Measurements from ENCODE around the gene SYCE1. TPM values are rescaled to one million over a fixed set of nuclear protein-coding genes. Genes with fewer than 3 reads are reported as not detected.

SYCE1 gene
- total RNA-seq, 4 donors from 2014 or later, result 5.9 TPM; not detected in 3

DNA sequence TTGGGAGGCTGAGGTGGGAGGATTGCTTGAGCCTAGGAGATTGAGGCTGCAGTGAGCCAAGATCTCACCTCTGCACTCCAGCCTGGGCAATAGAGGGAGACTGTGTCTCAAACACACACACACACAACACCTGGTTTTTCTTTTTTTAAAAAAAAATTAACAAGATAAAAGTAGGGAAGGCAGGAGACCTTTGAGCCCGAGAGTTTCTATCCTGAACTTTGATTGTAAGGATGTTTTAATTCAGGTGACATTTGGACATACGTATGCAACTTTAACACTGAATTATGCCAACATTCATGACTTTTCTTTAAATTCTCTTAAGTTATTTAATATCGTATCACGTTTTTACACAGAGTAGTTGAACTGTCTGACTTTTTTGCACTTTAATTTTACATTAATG is 49.9 kb downstream of the SYCE1 start:
- no peaks in the 10 kb centered on the region for H3K9me3 ChIP-seq
- 78% methylated on average over 4 of the region's 4 CpGs for WGBS
- H3K36me3 ChIP-seq, result no peaks in the 10 kb centered on the region
- H3K27ac ChIP-seq, result no peak overlapping the region
- H3K4me3 ChIP-seq, result no peak overlapping the region
- H3K27me3 ChIP-seq, result no peaks in the 10 kb centered on the region
- H3K4me1 ChIP-seq, result peaks cover 7% of the 10 kb centered on the region
- TF ChIP-seq POLR2AphosphoS5 (IDR thresholded peaks at IDR 0.05) (no peak), POLR2A (IDR thresholded peaks at IDR 0.05) (no peak), EP300 (IDR thresholded peaks at IDR 0.05) (no peak)
- TF ChIP-seq, protein P1, sequence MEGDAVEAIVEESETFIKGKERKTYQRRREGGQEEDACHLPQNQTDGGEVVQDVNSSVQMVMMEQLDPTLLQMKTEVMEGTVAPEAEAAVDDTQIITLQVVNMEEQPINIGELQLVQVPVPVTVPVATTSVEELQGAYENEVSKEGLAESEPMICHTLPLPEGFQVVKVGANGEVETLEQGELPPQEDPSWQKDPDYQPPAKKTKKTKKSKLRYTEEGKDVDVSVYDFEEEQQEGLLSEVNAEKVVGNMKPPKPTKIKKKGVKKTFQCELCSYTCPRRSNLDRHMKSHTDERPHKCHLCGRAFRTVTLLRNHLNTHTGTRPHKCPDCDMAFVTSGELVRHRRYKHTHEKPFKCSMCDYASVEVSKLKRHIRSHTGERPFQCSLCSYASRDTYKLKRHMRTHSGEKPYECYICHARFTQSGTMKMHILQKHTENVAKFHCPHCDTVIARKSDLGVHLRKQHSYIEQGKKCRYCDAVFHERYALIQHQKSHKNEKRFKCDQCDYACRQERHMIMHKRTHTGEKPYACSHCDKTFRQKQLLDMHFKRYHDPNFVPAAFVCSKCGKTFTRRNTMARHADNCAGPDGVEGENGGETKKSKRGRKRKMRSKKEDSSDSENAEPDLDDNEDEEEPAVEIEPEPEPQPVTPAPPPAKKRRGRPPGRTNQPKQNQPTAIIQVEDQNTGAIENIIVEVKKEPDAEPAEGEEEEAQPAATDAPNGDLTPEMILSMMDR (IDR thresholded peaks at IDR 0.05), result no peak
- DNase-seq (ENCODE audit: low spot score in 2 of 2), result no peak

DNA sequence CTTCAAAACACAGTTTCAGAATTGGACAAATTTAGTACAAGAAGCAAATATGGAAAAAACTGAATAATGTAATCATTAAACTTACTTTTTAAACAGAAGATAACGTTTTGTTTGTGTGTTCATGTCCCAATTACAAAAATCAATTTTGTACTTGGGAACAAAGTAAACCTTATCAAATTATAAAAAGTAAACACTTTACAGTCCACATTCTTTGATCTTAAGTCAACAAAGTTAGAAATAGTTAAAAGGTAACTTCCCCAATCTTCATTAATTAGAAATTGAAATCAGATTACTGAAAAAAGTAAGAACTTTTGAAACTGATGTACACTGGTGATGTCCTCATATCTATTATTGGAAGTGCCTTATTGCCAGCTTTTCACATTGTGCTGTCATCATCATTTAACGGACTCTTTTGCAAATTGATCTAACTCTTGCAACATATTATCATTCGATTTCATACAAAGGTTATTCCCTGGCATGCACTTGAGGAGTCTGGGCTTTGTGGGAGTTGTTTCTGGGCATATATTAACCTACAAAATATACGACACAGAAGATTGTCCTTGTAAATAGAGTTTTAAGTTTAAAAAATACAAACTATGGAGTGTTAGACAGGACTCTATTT is 53.4 kb downstream of the SYCE1 start:
- Histone ChIP-seq H3K4me3 (no peak overlapping the region), H3K27ac (no peak overlapping the region), H3K9me3 (peaks cover 7% of the 10 kb centered on the region), H3K4me1 (no peaks in the 10 kb centered on the region), H3K27me3 (no peaks in the 10 kb centered on the region), H3K36me3 (no peaks in the 10 kb centered on the region)
- WGBS, result 57% methylated on average over 4 of the region's 4 CpGs
- TF ChIP-seq EP300 (IDR thresholded peaks at IDR 0.05), result no peak
- TF ChIP-seq POLR2AphosphoS5 (IDR thresholded peaks at IDR 0.05), result no peak
- TF ChIP-seq POLR2A (IDR thresholded peaks at IDR 0.05), result no peak
- TF ChIP-seq, protein P1 (IDR thresholded peaks at IDR 0.05), result no peak
- DNase-seq (ENCODE audit: low spot score in 2 of 2), result no peak

DNA sequence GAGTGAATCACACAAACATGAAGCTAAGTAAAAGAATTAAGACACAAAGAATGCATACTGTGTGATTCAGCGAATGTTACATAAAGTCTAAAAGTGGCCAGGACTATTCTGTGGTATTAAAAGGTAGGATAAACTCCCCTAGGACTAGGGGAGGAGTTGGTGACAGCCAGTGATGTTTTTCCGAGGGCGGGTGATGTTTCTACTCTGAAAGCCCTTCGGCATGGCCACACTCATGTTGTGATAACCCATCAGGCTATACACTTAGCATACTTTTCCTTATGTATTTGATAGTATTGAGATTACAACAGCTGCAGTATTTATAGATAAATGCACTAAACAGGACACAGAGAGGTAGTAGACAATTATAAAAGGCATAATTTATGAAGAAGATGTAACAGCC is 54.0 kb downstream of the SYCE1 start:
- no peak for TF ChIP-seq POLR2AphosphoS5 (IDR thresholded peaks at IDR 0.05)
- TF ChIP-seq EP300 (IDR thresholded peaks at IDR 0.05), result no peak
- no peak for TF ChIP-seq POLR2A (IDR thresholded peaks at IDR 0.05)
- DNase-seq (ENCODE audit: low spot score in 2 of 2), result no peak
- no peaks in the 10 kb centered on the region for H3K27me3 ChIP-seq
- no peak overlapping the region for H3K27ac ChIP-seq
- peaks cover 7% of the 10 kb centered on the region for H3K9me3 ChIP-seq
- no peaks in the 10 kb centered on the region for H3K4me1 ChIP-seq
- no peaks in the 10 kb centered on the region for H3K36me3 ChIP-seq
- 82% methylated on average over 4 of the region's 4 CpGs for WGBS
- H3K4me3 ChIP-seq, result no peak overlapping the region

DNA sequence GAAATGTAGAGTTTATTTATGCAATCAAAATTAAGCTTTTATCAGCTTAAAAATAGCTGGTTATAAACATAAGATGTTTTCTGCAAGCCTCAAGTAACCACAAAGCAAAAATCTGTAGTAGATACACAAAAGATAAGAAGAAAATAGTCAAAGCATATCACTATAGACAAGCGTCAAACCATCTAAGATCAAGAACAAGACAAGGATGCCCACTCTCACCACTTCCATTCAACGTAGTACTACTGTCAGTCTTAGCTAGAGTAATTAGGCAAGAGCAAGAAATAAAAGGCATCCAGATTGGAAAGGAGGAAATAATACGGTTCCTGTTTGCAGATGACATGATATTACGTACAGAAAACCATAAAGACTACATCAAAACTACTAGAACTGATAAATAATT is 55.7 kb downstream of the SYCE1 start:
- Histone ChIP-seq H3K4me1 (no peaks in the 10 kb centered on the region), H3K27me3 (no peaks in the 10 kb centered on the region), H3K27ac (no peak overlapping the region), H3K9me3 (peaks cover 7% of the 10 kb centered on the region), H3K36me3 (no peaks in the 10 kb centered on the region), H3K4me3 (no peak overlapping the region)
- no peak for TF ChIP-seq EP300 (IDR thresholded peaks at IDR 0.05)
- TF ChIP-seq POLR2AphosphoS5 (IDR thresholded peaks at IDR 0.05), result no peak
- TF ChIP-seq POLR2A (IDR thresholded peaks at IDR 0.05), result no peak
- TF ChIP-seq, protein P1 (IDR thresholded peaks at IDR 0.05), result no peak
- 83% methylated on average over 4 of the region's 4 CpGs for WGBS
- no peak for DNase-seq (ENCODE audit: low spot score in 2 of 2)

Other genes with a start within 250 kb of the SYCE1 start
- gene CALY, start 228.7 kb downstream of the SYCE1 start, total RNA-seq, result under 1 TPM in 1 of 4 donors, not detected in 3; 0.30 TPM
- 1 to 10 TPM in 1 of 4 donors, not detected in 3; 2.2 TPM for gene PRAP1, start 218.2 kb downstream of the SYCE1 start, total RNA-seq
- 10 to 100 TPM in 3 of 4 donors, 1 to 10 TPM in 1; 7.8 to 13.8 (median 11.7) TPM for gene FUOM, start 207.6 kb downstream of the SYCE1 start, total RNA-seq
- gene ECHS1, start 192.2 kb downstream of the SYCE1 start, total RNA-seq, result 10 to 100 TPM; 44.2 to 64.9 (median 54.7) TPM
- 10 to 100 TPM in 2 of 4 donors, 1 to 10 TPM in 2; 7.8 to 23.4 (median 14.3) TPM for gene PAOX, start 186.3 kb downstream of the SYCE1 start, total RNA-seq
- 10 to 100 TPM; 20.5 to 79.7 (median 36.0) TPM for gene MTG1, start 171.4 kb downstream of the SYCE1 start, total RNA-seq
- under 1 TPM in 2 of 4 donors, not detected in 2; 0.23 to 0.56 TPM for gene SPRN, start 141.0 kb downstream of the SYCE1 start, total RNA-seq
- 10 to 100 TPM in 1 of 4 donors, 1 to 10 TPM in 3; 1.2 to 10.7 (median 2.0) TPM for gene SCART1, start 111.6 kb downstream of the SYCE1 start, total RNA-seq
- 10 to 100 TPM in 3 of 4 donors, 1 to 10 TPM in 1; 4.5 to 28.0 (median 19.3) TPM for gene CYP2E1, start 38.2 kb downstream of the SYCE1 start, total RNA-seq
- gene FRG2B, start 61.2 kb upstream of the SYCE1 start, total RNA-seq, result not detected

Measured in suprapubic skin (tissue), 4 donors.